T-cell (primary cell): ENCODE data around the gene ZNF525. TPM values are rescaled to one million over a fixed set of nuclear protein-coding genes. Genes with fewer than 3 reads are reported as not detected.

Source experiments
- ATAC-seq, 4 experiments: fragments of 200-7000 bp in 3 of 4; fragments of 150-1000 bp in 1 of 4; cut with Tn5 transposase; replicated peaks in 1 of 4; 1 replicate in 3 of 4; 2 replicates in 1 of 4; pipeline ENCODE4 v1.10.0; 2021; ENCODE audit warnings: moderate library complexity in 3 of 4, mild to moderate bottlenecking in 2 of 4, moderate number of reproducible peaks in 1 of 4
- CTCF ChIA-PET, 2 donors: fragments of 300-600 bp; sonication (Branson Sonifier 250); formaldehyde crosslinking; loops; one replicate each; lab custom pipeline; 2022; ENCODE audit warnings: antibody characterized with exemption in 2 of 2; lab: Charles Lee
- POLR2A ChIA-PET, 2 donors: fragments of 300-600 bp; sonication (Branson Sonifier 250); formaldehyde crosslinking; loops; one replicate each; lab custom pipeline; 2022; ENCODE audit warnings: antibody characterized with exemption in 2 of 2; lab: Charles Lee
- DNase-seq, 35 experiments: peaks; one replicate each; pipeline versions ENCODE4 v3.0.0 to v3.0.0-alpha.2; 2013 to 2023
- H3K27ac ChIP-seq: one replicate; pipeline ENCODE4 v1.5.1; 2013; ENCODE audit warnings: low read length
- H3K27me3 ChIP-seq, 2 experiments: replicated peaks in 1 of 2; 1 replicate in 1 of 2; 2 replicates in 1 of 2; pipeline versions ENCODE4 v1.6.1 to v1.7.0; 2013; ENCODE audit warnings: low read length in 1 of 2, mixed read lengths in 1 of 2; ENCODE audit not compliant: control insufficient read depth in 2 of 2, insufficient read depth in 2 of 2; ENCODE audit errors: extremely low read depth in 1 of 2
- H3K36me3 ChIP-seq, 2 donors: 1 replicate in 1 of 2; 2 replicates in 1 of 2; pipeline versions ENCODE4 v1.6.1 to v1.7.0; 2013; ENCODE audit warnings: low read length in 1 of 2; ENCODE audit not compliant: control insufficient read depth in 2 of 2, insufficient read depth in 1 of 2; ENCODE audit errors: extremely low read depth in 1 of 2
- H3K4me1 ChIP-seq, 2 experiments: 1 replicate in 1 of 2; 2 replicates in 1 of 2; pipeline versions ENCODE4 v1.6.1 to v1.7.0; 2013; ENCODE audit warnings: low read length in 2 of 2, mixed read lengths in 1 of 2; ENCODE audit not compliant: insufficient read depth in 2 of 2, control insufficient read depth in 1 of 2; ENCODE audit errors: extremely low read depth in 1 of 2
- H3K4me3 ChIP-seq, 2 donors: 1 replicate in 1 of 2; 2 replicates in 1 of 2; pipeline versions ENCODE4 v1.5.1 to v1.7.0; 2013; ENCODE audit warnings: mild to moderate bottlenecking in 2 of 2, low read length in 1 of 2, moderate library complexity in 1 of 2; ENCODE audit not compliant: control insufficient read depth in 1 of 2; ENCODE audit errors: extremely low read depth in 1 of 2
- H3K9me3 ChIP-seq: 2 replicates; pipeline ENCODE4 v1.7.0; 2013
- H3K27ac Mint-ChIP-seq, 2 donors: one replicate each; pipeline ENCODE4 v1.8.0; 2020 to 2021; ENCODE audit warnings: mild to moderate bottlenecking in 2 of 2, mixed read lengths in 2 of 2
- H3K27me3 Mint-ChIP-seq, 2 donors: one replicate each; pipeline ENCODE4 v1.8.0; 2021 to 2022; ENCODE audit warnings: mixed read lengths in 2 of 2
- H3K36me3 Mint-ChIP-seq: one replicate; pipeline ENCODE4 v1.8.0; 2021; ENCODE audit warnings: mixed read lengths
- H3K4me1 Mint-ChIP-seq, 3 donors: one replicate each; pipeline ENCODE4 v1.8.0; 2020 to 2022; ENCODE audit warnings: mixed read lengths in 3 of 3, mild to moderate bottlenecking in 1 of 3
- H3K4me3 Mint-ChIP-seq, 3 donors: one replicate each; pipeline ENCODE4 v1.8.0; 2020 to 2022; ENCODE audit warnings: mild to moderate bottlenecking in 3 of 3, mixed read lengths in 3 of 3, moderate library complexity in 3 of 3
- H3K9me3 Mint-ChIP-seq, 3 donors: one replicate each; pipeline ENCODE4 v1.8.0; 2020 to 2022; ENCODE audit warnings: mixed read lengths in 3 of 3
- WGBS: methylation state at CpG from one replicate; pipeline ENCODE4 v1.1.5; 2013; ENCODE audit warnings: missing lambda C conversion rate; ENCODE audit not compliant: insufficient coverage; 5-methylcytosine and 5-hydroxymethylcytosine counted together
- total RNA-seq, 35 experiments: library from RNA in 6 of 35; stranded (reverse) in 6 of 35; fragments of 120-200 nt in 1 of 35; gene quantifications; one replicate each; pipeline versions ENCODE4 v1.2.1 to v1.2.4 and lab custom pipeline; 2013 to 2026

Gene ZNF525
- total RNA-seq, 5 donors from 2014 or later (not counting 1 experiment from before 2014, with no cell fraction given): 20.1 to 27.0 (median 26.1) TPM

- peak within 1 kb of the TSS; percentile 87 to 96 (median 95) for H3K4me3 Mint-ChIP-seq
- peak within 1 kb of the TSS; percentile 69 for H3K27ac ChIP-seq
- peak within 1 kb of the TSS; percentile 80 to 82 for H3K4me3 ChIP-seq
- H3K27ac Mint-ChIP-seq: peak within 1 kb of the TSS; percentile 94 to 96
- no peaks in the 10 kb centered on the region for H3K27me3 Mint-ChIP-seq
- peaks cover 39 to 51% (median 49%) of the 10 kb centered on the region in 3 donors for H3K4me1 Mint-ChIP-seq
- peak; percentile 96 to 99 (median 99) for ATAC-seq
- H3K27me3 ChIP-seq: no peaks in the 10 kb centered on the region
- H3K4me1 ChIP-seq: peaks cover 0 to 16% of the 10 kb centered on the region in 2 experiments
- H3K9me3 Mint-ChIP-seq: peaks cover 0 to 7% (median 6%) of the 10 kb centered on the region in 3 donors
- H3K36me3 ChIP-seq: peaks cover 0 to 18% of the 10 kb centered on the region in 2 donors
- peak; percentile 90 to 99 (median 96) for DNase-seq
- H3K9me3 ChIP-seq: no peaks in the 10 kb centered on the region
- peaks cover 32% of the 10 kb centered on the region for H3K36me3 Mint-ChIP-seq
- 5% methylated on average over 33 of the region's 46 CpGs for WGBS
- ChIA-PET POLR2A (no interaction called here), CTCF (interaction anchor here in 1 of 2 donors (0.5 to 0.7 kb wide), 3 partner anchors 103 to 530 kb away, joined by 3 to 6 read pairs (median 4); no protein-coding TSS in a partner anchor)
These were observed 66.0 kb downstream of the ZNF525 start, which contains the start of gene ZNF761 for GRCh38 chr19:53431399-53432087. ZNF761 (plus strand) TSS chr19:53431984; CDS start chr19:53447269, 15,285 bp downstream.

GRCh38 chr19:53432088-53432661 lies 66.7 kb downstream of the ZNF525 start:
- Histone ChIP-seq H3K4me1 (peaks cover 0 to 16% of the 10 kb centered on the region in 2 experiments), H3K27me3 (no peaks in the 10 kb centered on the region), H3K27ac (peak overlapping the region; percentile 69), H3K9me3 (no peaks in the 10 kb centered on the region), H3K4me3 (peak overlapping the region; percentile 80 to 82), H3K36me3 (peaks cover 0 to 22% of the 10 kb centered on the region in 2 donors)
- H3K27ac Mint-ChIP-seq: peak overlapping the region; percentile 94 to 96
- H3K4me1 Mint-ChIP-seq: peaks cover 39 to 51% (median 49%) of the 10 kb centered on the region in 3 donors
- WGBS: 0% methylated on average over 18 of the region's 30 CpGs
- H3K27me3 Mint-ChIP-seq: no peaks in the 10 kb centered on the region
- ChIA-PET POLR2A (no interaction called here), CTCF (interaction anchor here in 1 of 2 donors (0.5 to 0.6 kb wide), 2 partner anchors 313 to 531 kb away, joined by 4 to 6 read pairs; no protein-coding TSS in a partner anchor)
- peak overlapping the region; percentile 87 to 96 (median 95) for H3K4me3 Mint-ChIP-seq
- H3K36me3 Mint-ChIP-seq: peaks cover 37% of the 10 kb centered on the region
- peak; percentile 41 to 56 (median 42) for ATAC-seq
- peak in 6 of 35 experiments; percentile 0 to 10 (median 4) for DNase-seq
- peaks cover 0 to 7% (median 7%) of the 10 kb centered on the region in 3 donors for H3K9me3 Mint-ChIP-seq

Other genes with a start within 250 kb of the ZNF525 start
- gene ZNF415, start 232.8 kb upstream of the ZNF525 start, total RNA-seq: 1 to 10 TPM in 3 of 5 donors, under 1 TPM in 2; 0.20 to 1.8 (median 1.4) TPM
- gene ZNF347, start 206.7 kb upstream of the ZNF525 start, total RNA-seq: 10 to 100 TPM in 3 of 5 donors, 1 to 10 TPM in 2; 6.0 to 14.2 (median 10.9) TPM
- 1 to 10 TPM; 2.5 to 5.3 (median 3.3) TPM for gene ZNF665, start 172.3 kb upstream of the ZNF525 start, total RNA-seq
- gene ZNF677, start 110.8 kb upstream of the ZNF525 start, total RNA-seq: 10 to 100 TPM in 4 of 5 donors, 1 to 10 TPM in 1; 8.0 to 20.1 (median 13.7) TPM
- gene VN1R2, start 107.4 kb upstream of the ZNF525 start, total RNA-seq: not detected
- gene VN1R4, start 98.0 kb upstream of the ZNF525 start, total RNA-seq: not detected
- 10 to 100 TPM in 3 of 5 donors, 1 to 10 TPM in 2; 7.4 to 14.7 (median 14.4) TPM for gene ZNF845, start 32.0 kb upstream of the ZNF525 start, total RNA-seq
- 10 to 100 TPM in 4 of 5 donors, 1 to 10 TPM in 1; 8.7 to 19.9 (median 13.9) TPM for gene ZNF765, start 29.4 kb downstream of the ZNF525 start, total RNA-seq
- gene ZNF761, start 66.3 kb downstream of the ZNF525 start, total RNA-seq: 10 to 100 TPM in 3 of 5 donors, 1 to 10 TPM in 2; 9.6 to 14.5 (median 13.0) TPM
- gene ZNF813, start 102.0 kb downstream of the ZNF525 start, total RNA-seq: 1 to 10 TPM; 4.4 to 7.6 (median 6.6) TPM
- gene ZNF331, start 172.4 kb downstream of the ZNF525 start, total RNA-seq: 100 to 1,000 TPM in 2 of 5 donors, 10 to 100 TPM in 3; 35.9 to 455 (median 48.5) TPM